Tibial nerve (tissue), 4 donors: ENCODE measurements around the gene TRIM24. TPM values are rescaled to one million over a fixed set of nuclear protein-coding genes. Genes with fewer than 3 reads are reported as not detected.

Experiments used
- DNase-seq, 2 donors: peaks; one replicate each; pipeline ENCODE4 v3.0.0-alpha.2; 2019; ENCODE audit warnings: low spot score in 2 of 2
- H3K27ac ChIP-seq, 4 donors: fragments of 200-600 bp; sonication (generic) in 3 of 4; one replicate each; pipeline ENCODE4 v1.5.1; 2017 to 2019; ENCODE audit warnings: mild to moderate bottlenecking in 1 of 4
- H3K27me3 ChIP-seq, 2 donors: fragments of 200-600 bp; sonication (generic) in 1 of 2; one replicate each; pipeline versions ENCODE4 v1.5.1 to v1.6.0; 2017 to 2019
- H3K36me3 ChIP-seq, 3 donors: fragments of 200-600 bp; sonication (generic); one replicate each; pipeline ENCODE4 v1.5.1; 2018 to 2019
- H3K4me1 ChIP-seq, 4 donors: fragments of 200-600 bp; sonication (generic) in 3 of 4; one replicate each; pipeline ENCODE4 v1.5.1; 2017 to 2019
- H3K4me3 ChIP-seq, 4 donors: fragments of 200-600 bp; sonication (generic) in 3 of 4; one replicate each; pipeline ENCODE4 v1.5.1; 2017 to 2019; ENCODE audit warnings: mild to moderate bottlenecking in 1 of 4, moderate library complexity in 1 of 4
- H3K9me3 ChIP-seq, 4 donors: fragments of 200-600 bp; sonication (generic) in 3 of 4; one replicate each; pipeline ENCODE4 v1.5.1; 2017 to 2019
- CTCF ChIP-seq, 5 experiments: fragments of 200-600 bp in 3 of 5; fragments of 450-650 bp in 2 of 5; sonication (generic) in 3 of 5; IDR thresholded peaks; one replicate each; pipeline ENCODE4 v1.5.1; 2016 to 2019; ENCODE audit warnings: antibody characterized with exemption in 5 of 5, mild to moderate bottlenecking in 3 of 5, moderate library complexity in 2 of 5
- EP300 ChIP-seq, 2 donors: sonication (generic); formaldehyde crosslinking; IDR thresholded peaks; one replicate each; pipeline ENCODE4 v1.6.1; 2017; ENCODE audit warnings: antibody characterized with exemption in 2 of 2, mild to moderate bottlenecking in 1 of 2
- POLR2A ChIP-seq, 2 donors: fragments of 450-650 bp; IDR thresholded peaks; one replicate each; pipeline ENCODE4 v1.6.1; 2017; ENCODE audit warnings: antibody characterized with exemption in 2 of 2, mild to moderate bottlenecking in 2 of 2, moderate library complexity in 2 of 2
- WGBS, 2 donors: methylation state at CpG; one replicate each; pipeline ENCODE4 v1.1.5; 2018; 5-methylcytosine and 5-hydroxymethylcytosine counted together
- total RNA-seq, 4 donors: library from RNA; depleted of rRNA; stranded (reverse); fragments of >200 nt; gene quantifications; one replicate each; pipeline ENCODE4 v1.1.0, GENCODE V29; 2016

Gene TRIM24
- total RNA-seq, 4 donors from 2014 or later: 15.9 to 20.5 (median 17.7) TPM

GRCh38 chr7:138470391-138471157 lies 10.5 kb downstream of the TRIM24 start:
- TF ChIP-seq CTCF (IDR thresholded peaks at IDR 0.05) (no peak), EP300 (IDR thresholded peaks at IDR 0.05) (no peak), POLR2A (IDR thresholded peaks at IDR 0.05) (no peak)
- Histone ChIP-seq H3K9me3 (no peaks in the 10 kb centered on the region), H3K4me3 (no peak overlapping the region), H3K27ac (no peak overlapping the region), H3K27me3 (no peaks in the 10 kb centered on the region), H3K36me3 (no peaks in the 10 kb centered on the region), H3K4me1 (peaks cover 0 to 6% (median 2%) of the 10 kb centered on the region in 4 donors)
- no peak for DNase-seq
- WGBS, 2 donors: 96 to 97% methylated on average over 5 of the region's 5 CpGs

- DNase-seq: no peak
- no peaks in the 10 kb centered on the region for H3K9me3 ChIP-seq
- TF ChIP-seq CTCF (IDR thresholded peaks at IDR 0.05) (no peak), EP300 (IDR thresholded peaks at IDR 0.05) (no peak), POLR2A (IDR thresholded peaks at IDR 0.05) (no peak)
- no peak overlapping the region for H3K4me3 ChIP-seq
- peaks cover 0 to 11% (median 2%) of the 10 kb centered on the region in 4 donors for H3K4me1 ChIP-seq
- no peaks in the 10 kb centered on the region for H3K36me3 ChIP-seq
- WGBS, 2 donors: 91 to 96% methylated on average over 7 of the region's 7 CpGs
- H3K27ac ChIP-seq: no peak overlapping the region
- H3K27me3 ChIP-seq: no peaks in the 10 kb centered on the region
Measured at GRCh38 chr7:138472292-138473079, 12.4 kb downstream of the TRIM24 start.

- WGBS, 2 donors: 82 to 93% methylated on average over 5 of the region's 5 CpGs
- no peak for DNase-seq
- no peak overlapping the region for H3K4me3 ChIP-seq
- H3K27me3 ChIP-seq: no peaks in the 10 kb centered on the region
- H3K36me3 ChIP-seq: no peaks in the 10 kb centered on the region
- no peak overlapping the region for H3K27ac ChIP-seq
- H3K4me1 ChIP-seq: peaks cover 0 to 15% (median 2%) of the 10 kb centered on the region in 4 donors
- no peaks in the 10 kb centered on the region for H3K9me3 ChIP-seq
- TF ChIP-seq EP300 (IDR thresholded peaks at IDR 0.05) (no peak), CTCF (IDR thresholded peaks at IDR 0.05) (no peak), POLR2A (IDR thresholded peaks at IDR 0.05) (no peak)
Measured at GRCh38 chr7:138475377-138475776, 15.3 kb downstream of the TRIM24 start.

- Histone ChIP-seq H3K9me3 (no peaks in the 10 kb centered on the region), H3K36me3 (no peaks in the 10 kb centered on the region), H3K4me3 (no peak overlapping the region), H3K27me3 (no peaks in the 10 kb centered on the region), H3K4me1 (peaks cover 0 to 15% (median 2%) of the 10 kb centered on the region in 4 donors), H3K27ac (no peak overlapping the region)
- TF ChIP-seq POLR2A (IDR thresholded peaks at IDR 0.05) (no peak), EP300 (IDR thresholded peaks at IDR 0.05) (no peak), CTCF (IDR thresholded peaks at IDR 0.05) (no peak)
- 51 to 53% methylated on average over 4 of the region's 4 CpGs for WGBS, 2 donors
- DNase-seq: no peak
Measured at GRCh38 chr7:138477081-138477578, 17.1 kb downstream of the TRIM24 start.

GRCh38 chr7:138477581-138477980 lies 17.5 kb downstream of the TRIM24 start:
- Histone ChIP-seq H3K4me3 (no peak overlapping the region), H3K4me1 (peaks cover 0 to 15% (median 2%) of the 10 kb centered on the region in 4 donors), H3K36me3 (no peaks in the 10 kb centered on the region), H3K27ac (no peak overlapping the region), H3K9me3 (no peaks in the 10 kb centered on the region), H3K27me3 (no peaks in the 10 kb centered on the region)
- DNase-seq: no peak
- no peak for TF ChIP-seq EP300 (IDR thresholded peaks at IDR 0.05)
- no peak for TF ChIP-seq CTCF (IDR thresholded peaks at IDR 0.05)
- TF ChIP-seq POLR2A (IDR thresholded peaks at IDR 0.05): no peak
- 88 to 97% methylated on average over 1 of the region's 1 CpG for WGBS, 2 donors
